Measurements from ENCODE around the gene CPED1. TPM values are rescaled to one million over a fixed set of nuclear protein-coding genes. Genes with fewer than 3 reads are reported as not detected.

Gene CPED1
- total and polyA plus RNA-seq, 5 donors, result 3.9 to 31.1 (median 28.0) TPM

GRCh38 chr7:121344093-121344492, 355.6 kb downstream of the CPED1 start:
- intact Hi-C loops (cut with DNase I), result no loop called here
- Histone ChIP-seq H3K4me3 (ENCODE audit: low read length) (no peak overlapping the region), H3K27ac (ENCODE audit: low read length) (no peak overlapping the region), H3K4me1 (ENCODE audit: control insufficient read depth, insufficient read depth, low read length) (no peaks in the 10 kb centered on the region), H3K27me3 (ENCODE audit: control insufficient read depth, insufficient read depth) (no peaks in the 10 kb centered on the region), H3K9me3 (ENCODE audit: control insufficient read depth, low read length) (no peaks in the 10 kb centered on the region)
- DNase-seq (no peak), ATAC-seq (no peak)
- WGBS, result 94% methylated on average over 2 of the region's 2 CpGs

GRCh38 chr7:121344497-121344896, 356.0 kb downstream of the CPED1 start:
- H3K9me3 ChIP-seq (ENCODE audit: control insufficient read depth, low read length), result no peaks in the 10 kb centered on the region
- no peak for ATAC-seq
- WGBS, result 97% methylated on average over 1 of the region's 1 CpG
- no peaks in the 10 kb centered on the region for H3K4me1 ChIP-seq (ENCODE audit: control insufficient read depth, insufficient read depth, low read length)
- H3K4me3 ChIP-seq (ENCODE audit: low read length), result no peak overlapping the region
- intact Hi-C loops (cut with DNase I), result no loop called here
- H3K27ac ChIP-seq (ENCODE audit: low read length), result no peak overlapping the region
- H3K27me3 ChIP-seq (ENCODE audit: control insufficient read depth, insufficient read depth), result no peaks in the 10 kb centered on the region
- no peak for DNase-seq

Other genes starting within 250 kb of the CPED1 start
- gene TSPAN12, start 130.6 kb upstream of the CPED1 start, total RNA-seq, result 10 to 100 TPM; 43.4 to 63.7 (median 59.9) TPM
- gene TSPAN12, start 130.6 kb upstream of the CPED1 start, polyA plus RNA-seq, result 37.6 TPM
- gene ING3, start 37.9 kb upstream of the CPED1 start, total RNA-seq, result 10 to 100 TPM; 14.7 to 16.7 (median 15.7) TPM
- gene ING3, start 37.9 kb upstream of the CPED1 start, polyA plus RNA-seq, result 9.7 TPM